SK-N-SH (cell line): Measurements from ENCODE around the gene FHL2. TPM values are rescaled to one million over a fixed set of nuclear protein-coding genes. Genes with fewer than 3 reads are reported as not detected.

Source experiments
- CTCF ChIA-PET: fragments of 300-600, 350-600 bp; formaldehyde crosslinking; extraction: SDS; loops from one replicate; lab custom pipeline; 2021; lab: Yijun Ruan, JAX
- POLR2A ChIA-PET: fragments of 350-600 bp; sonication (Branson Sonifier 250); formaldehyde crosslinking; extraction: SDS; loops from one replicate; lab custom pipeline; 2020; ENCODE audit warnings: antibody characterized with exemption, inconsistent platforms; lab: Yijun Ruan, JAX
- DNase-seq: peaks from one replicate; pipeline ENCODE4 v3.0.0; 2012
- H2AFZ ChIP-seq: fragments of 200-600 bp; sonication (generic); 2 replicates; pipeline ENCODE4 v1.8.1; 2016; ENCODE audit warnings: antibody characterized with exemption, mild to moderate bottlenecking, low read depth
- H3F3A ChIP-seq: fragments of 200-600 bp; sonication (generic); replicated peaks from 2 replicates; pipeline ENCODE3; 2016; ENCODE audit warnings: antibody characterized with exemption, mild to moderate bottlenecking; ENCODE audit not compliant: insufficient read depth
- H3K27ac ChIP-seq, 2 experiments: fragments of 200-500 bp in 1 of 2; fragments of 200-600 bp in 1 of 2; sonication (Bioruptor generic) in 1 of 2; sonication (generic), shearing (Covaris generic) in 1 of 2; 2 replicates each; pipeline versions ENCODE4 v1.5.1 to v1.6.1; 2014 to 2016; ENCODE audit warnings: low read depth in 2 of 2, inconsistent platforms in 1 of 2, low read length in 1 of 2, mild to moderate bottlenecking in 1 of 2, mixed read lengths in 1 of 2
- H3K27me3 ChIP-seq: fragments of 200-600 bp; sonication (generic), shearing (Covaris generic); 2 replicates; pipeline ENCODE4 v1.6.1; 2016; ENCODE audit warnings: mixed run types; ENCODE audit not compliant: insufficient read depth
- H3K36me3 ChIP-seq, 2 experiments: fragments of 200-500 bp in 1 of 2; fragments of 200-600 bp in 1 of 2; sonication (Bioruptor generic) in 1 of 2; sonication (generic) in 1 of 2; replicated peaks in 1 of 2; 2 replicates each; pipeline versions ENCODE3 to v1.5.1; 2014 to 2016; ENCODE audit warnings: low read length in 1 of 2, mild to moderate bottlenecking in 1 of 2; ENCODE audit not compliant: insufficient read depth in 2 of 2, control insufficient read depth in 1 of 2
- H3K4me1 ChIP-seq, 2 experiments: fragments of 200-500 bp in 1 of 2; fragments of 200-600 bp in 1 of 2; sonication (Bioruptor generic) in 1 of 2; sonication (generic), shearing (Covaris generic) in 1 of 2; 2 replicates each; pipeline versions ENCODE4 v1.5.1 to v1.6.1; 2014 to 2016; ENCODE audit warnings: low read depth in 1 of 2, low read length in 1 of 2, mixed run types in 1 of 2; ENCODE audit not compliant: insufficient read depth in 2 of 2, control insufficient read depth in 1 of 2
- H3K4me2 ChIP-seq: fragments of 200-600 bp; sonication (generic), shearing (Covaris generic); 2 replicates; pipeline ENCODE4 v1.6.1; 2017; ENCODE audit warnings: mixed run types
- H3K4me3 ChIP-seq, 2 experiments: fragments of 200-500 bp in 1 of 2; fragments of 200-600 bp in 1 of 2; sonication (Bioruptor generic) in 1 of 2; sonication (generic), shearing (Covaris generic) in 1 of 2; 2 replicates each; pipeline versions ENCODE4 v1.5.1 to v1.8.1; 2014 to 2016; ENCODE audit warnings: low read depth in 2 of 2, inconsistent platforms in 1 of 2, low read length in 1 of 2, mild to moderate bottlenecking in 1 of 2, mixed read lengths in 1 of 2, moderate library complexity in 1 of 2
- H3K79me2 ChIP-seq: fragments of 200-600 bp; sonication (generic); 2 replicates; pipeline ENCODE4 v1.8.1; 2017; ENCODE audit warnings: mild to moderate bottlenecking; ENCODE audit not compliant: insufficient read depth
- H3K9ac ChIP-seq: fragments of 200-600 bp; sonication (generic); 2 replicates; pipeline ENCODE4 v1.6.1; 2017; ENCODE audit warnings: mixed run types
- H3K9me2 ChIP-seq: fragments of 200-600 bp; sonication (generic); 2 replicates; pipeline ENCODE4 v1.6.1; 2017; ENCODE audit warnings: mixed run types
- H3K9me3 ChIP-seq: fragments of 200-600 bp; sonication (generic); 2 replicates; pipeline ENCODE4 v1.6.1; 2017; ENCODE audit warnings: mixed run types, mild to moderate bottlenecking, moderate library complexity
- H4K20me1 ChIP-seq: fragments of 200-600 bp; sonication (generic); 2 replicates; pipeline ENCODE4 v1.6.1; 2017; ENCODE audit warnings: mild to moderate bottlenecking, mixed run types; ENCODE audit not compliant: insufficient read depth
- CTCF ChIP-seq: fragments of 200-600 bp; sonication (generic); IDR thresholded peaks from 2 replicates; pipeline ENCODE4 v1.6.1; 2017; ENCODE audit warnings: antibody characterized with exemption, mild to moderate bottlenecking, moderate library complexity
- ELF1 ChIP-seq: IDR thresholded peaks from 2 replicates; pipeline ENCODE4 v1.4.0; 2012
- FOXJ3 ChIP-seq: sonication (generic); formaldehyde crosslinking; IDR thresholded peaks from 2 replicates; pipeline ENCODE4 v1.5.1; 2020; ENCODE audit warnings: mild to moderate bottlenecking, missing genetic modification reagents
- GATA2 ChIP-seq: sonication (generic); formaldehyde crosslinking; IDR thresholded peaks from 2 replicates; pipeline ENCODE4 v1.5.0; 2020; ENCODE audit warnings: mild to moderate bottlenecking, missing genetic modification reagents
- MEF2A ChIP-seq: IDR thresholded peaks from 2 replicates; pipeline ENCODE4 v1.4.0; 2012; ENCODE audit warnings: low read depth, borderline replicate concordance
- MXI1 ChIP-seq: IDR thresholded peaks from 2 replicates; pipeline ENCODE4 v1.6.1; 2012; ENCODE audit warnings: mild to moderate bottlenecking, low read depth, low read length, improper control_type of control experiment
- NFIC ChIP-seq: IDR thresholded peaks from 2 replicates; pipeline ENCODE4 v1.4.0; 2012; ENCODE audit warnings: borderline replicate concordance
- NRF1 ChIP-seq: IDR thresholded peaks from 2 replicates; pipeline ENCODE4 v1.6.1; 2012; ENCODE audit warnings: low read depth, mild to moderate bottlenecking, low read length
- RAD21 ChIP-seq: IDR thresholded peaks from 2 replicates; pipeline ENCODE4 v1.6.1; 2012; ENCODE audit warnings: mild to moderate bottlenecking, low read length
- RCOR1 ChIP-seq: fragments of 150-350 bp; IDR thresholded peaks from 2 replicates; pipeline ENCODE4 v1.6.1; 2017; ENCODE audit warnings: antibody characterized with exemption, low read length
- RFX5 ChIP-seq: IDR thresholded peaks from 2 replicates; pipeline ENCODE4 v1.6.1; 2012; ENCODE audit warnings: mild to moderate bottlenecking, improper control_type of control experiment, low read length
- SIN3A ChIP-seq: IDR thresholded peaks from 2 replicates; pipeline ENCODE4 v1.6.1; 2012; ENCODE audit warnings: low read depth, mild to moderate bottlenecking, low read length, moderate library complexity, borderline replicate concordance
- USF1 ChIP-seq: IDR thresholded peaks from 2 replicates; pipeline ENCODE4 v1.4.0; 2012; ENCODE audit warnings: low read depth, borderline replicate concordance
- YY1 ChIP-seq: IDR thresholded peaks from 2 replicates; pipeline ENCODE4 v1.4.0; 2012; ENCODE audit warnings: low read depth, mild to moderate bottlenecking
- WGBS: methylation state at CpG from one replicate; pipeline ENCODE4 v1.1.6; 2017; ENCODE audit warnings: low lambda C conversion rate; 5-methylcytosine and 5-hydroxymethylcytosine counted together
- polyA plus RNA-seq, 3 experiments: library from polyadenylated mRNA; depleted of rRNA; stranded (reverse); fragments of >200 nt; gene quantifications; 2 replicates each; pipeline ENCODE4 v1.2.3, GENCODE V29; 2012
- TF ChIP-seq, protein P1 (sequence below): fragments of 150-350 bp; IDR thresholded peaks from 2 replicates; pipeline ENCODE4 v1.6.1; 2017; ENCODE audit warnings: antibody characterized with exemption, low read length, low read depth, borderline replicate concordance
- TF ChIP-seq, protein P2 (sequence below): IDR thresholded peaks from 2 replicates; pipeline ENCODE4 v1.6.1; 2012; ENCODE audit warnings: mild to moderate bottlenecking, low read depth, low read length, moderate library complexity

FHL2 gene
- polyA plus RNA-seq, 1 of the 3 experiments (the other 2 are of a cell fraction), result 31.7 TPM

GRCh38 chr2:105344704-105345345, 54.0 kb downstream of the FHL2 start:
- Histone ChIP-seq H3F3A (peaks cover 8% of the 10 kb centered on the region), H3K79me2 (peaks cover 21% of the 10 kb centered on the region), H2AFZ (no peak overlapping the region), H3K27ac (no peak overlapping the region), H3K4me1 (no peaks in the 10 kb centered on the region), H3K9me3 (no peaks in the 10 kb centered on the region), H4K20me1 (no peaks in the 10 kb centered on the region), H3K4me3 (no peak overlapping the region), H3K9ac (no peak overlapping the region), H3K27me3 (no peaks in the 10 kb centered on the region), H3K4me2 (no peak overlapping the region), H3K9me2 (no peaks in the 10 kb centered on the region), H3K36me3 (peaks cover 70 to 92% of the 10 kb centered on the region in 2 experiments)
- DNase-seq, result peak; percentile 27
- ChIA-PET POLR2A (no interaction called here), CTCF (interaction anchor here (0.7 to 3.5 kb wide), 13 partner anchors 16 to 375 kb away, joined by 3 to 11 read pairs (median 4); partner anchors contain the start of gene TGFBRAP1)
- peak; percentile 51 for TF ChIP-seq RAD21
- TF ChIP-seq CTCF, result peak; percentile 64
- TF ChIP-seq RCOR1, result no peak
- 77% methylated on average over 4 of the region's 4 CpGs for WGBS

- Histone ChIP-seq H3F3A (no peaks in the 10 kb centered on the region), H3K79me2 (peaks cover 53% of the 10 kb centered on the region)
- no peak for DNase-seq
- TF ChIP-seq RCOR1, result no peak
- no peak for TF ChIP-seq MEF2A
- TF ChIP-seq USF1, result no peak
- no peak for TF ChIP-seq YY1
- no peak for TF ChIP-seq RAD21
- TF ChIP-seq, protein P1, sequence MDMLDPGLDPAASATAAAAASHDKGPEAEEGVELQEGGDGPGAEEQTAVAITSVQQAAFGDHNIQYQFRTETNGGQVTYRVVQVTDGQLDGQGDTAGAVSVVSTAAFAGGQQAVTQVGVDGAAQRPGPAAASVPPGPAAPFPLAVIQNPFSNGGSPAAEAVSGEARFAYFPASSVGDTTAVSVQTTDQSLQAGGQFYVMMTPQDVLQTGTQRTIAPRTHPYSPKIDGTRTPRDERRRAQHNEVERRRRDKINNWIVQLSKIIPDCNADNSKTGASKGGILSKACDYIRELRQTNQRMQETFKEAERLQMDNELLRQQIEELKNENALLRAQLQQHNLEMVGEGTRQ, result no peak
- TF ChIP-seq FOXJ3 (CRISPR knock-in tag), result no peak
- TF ChIP-seq MXI1, result no peak
- TF ChIP-seq SIN3A, result no peak
- no peak for TF ChIP-seq RFX5
- no peak for TF ChIP-seq ELF1
- no peak for TF ChIP-seq NFIC
- no peak for TF ChIP-seq CTCF
- TF ChIP-seq, protein P2, sequence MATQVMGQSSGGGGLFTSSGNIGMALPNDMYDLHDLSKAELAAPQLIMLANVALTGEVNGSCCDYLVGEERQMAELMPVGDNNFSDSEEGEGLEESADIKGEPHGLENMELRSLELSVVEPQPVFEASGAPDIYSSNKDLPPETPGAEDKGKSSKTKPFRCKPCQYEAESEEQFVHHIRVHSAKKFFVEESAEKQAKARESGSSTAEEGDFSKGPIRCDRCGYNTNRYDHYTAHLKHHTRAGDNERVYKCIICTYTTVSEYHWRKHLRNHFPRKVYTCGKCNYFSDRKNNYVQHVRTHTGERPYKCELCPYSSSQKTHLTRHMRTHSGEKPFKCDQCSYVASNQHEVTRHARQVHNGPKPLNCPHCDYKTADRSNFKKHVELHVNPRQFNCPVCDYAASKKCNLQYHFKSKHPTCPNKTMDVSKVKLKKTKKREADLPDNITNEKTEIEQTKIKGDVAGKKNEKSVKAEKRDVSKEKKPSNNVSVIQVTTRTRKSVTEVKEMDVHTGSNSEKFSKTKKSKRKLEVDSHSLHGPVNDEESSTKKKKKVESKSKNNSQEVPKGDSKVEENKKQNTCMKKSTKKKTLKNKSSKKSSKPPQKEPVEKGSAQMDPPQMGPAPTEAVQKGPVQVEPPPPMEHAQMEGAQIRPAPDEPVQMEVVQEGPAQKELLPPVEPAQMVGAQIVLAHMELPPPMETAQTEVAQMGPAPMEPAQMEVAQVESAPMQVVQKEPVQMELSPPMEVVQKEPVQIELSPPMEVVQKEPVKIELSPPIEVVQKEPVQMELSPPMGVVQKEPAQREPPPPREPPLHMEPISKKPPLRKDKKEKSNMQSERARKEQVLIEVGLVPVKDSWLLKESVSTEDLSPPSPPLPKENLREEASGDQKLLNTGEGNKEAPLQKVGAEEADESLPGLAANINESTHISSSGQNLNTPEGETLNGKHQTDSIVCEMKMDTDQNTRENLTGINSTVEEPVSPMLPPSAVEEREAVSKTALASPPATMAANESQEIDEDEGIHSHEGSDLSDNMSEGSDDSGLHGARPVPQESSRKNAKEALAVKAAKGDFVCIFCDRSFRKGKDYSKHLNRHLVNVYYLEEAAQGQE, result no peak
- TF ChIP-seq GATA2 (CRISPR knock-in tag), result no peak
- TF ChIP-seq NRF1, result no peak
- TF ChIP-seq, all 33 proteins: peak for 0
- Histone ChIP-seq H3K4me2 (peak overlapping the region; percentile 80; the same call in 1 of the 2 replicates), H2AFZ (no peak overlapping the region), H4K20me1 (no peaks in the 10 kb centered on the region), H3K4me1 (peaks cover 8 to 10% of the 10 kb centered on the region in 2 experiments; a peak in 3 of 4 replicates), H3K9me3 (no peaks in the 10 kb centered on the region), H3K9ac (no peak overlapping the region), H3K4me3 (no peak overlapping the region; a peak in 1 of 4 replicates), H3K36me3 (peaks cover 33 to 51% of the 10 kb centered on the region in 2 experiments), H3K9me2 (no peaks in the 10 kb centered on the region), H3K27me3 (no peaks in the 10 kb centered on the region), H3K27ac (no peak overlapping the region)
- WGBS, result 92% methylated on average over 4 of the region's 4 CpGs
- ChIA-PET POLR2A (no interaction called here), CTCF (interaction anchor here (1.2 to 1.6 kb wide), 2 partner anchors 179 to 225 kb away, joined by 3 read pairs; no protein-coding TSS in a partner anchor)
These were observed 59.4 kb downstream of the FHL2 start for GRCh38 chr2:105339414-105339813.
